Omental fat pad (tissue), 4 donors: ENCODE data around the gene RGS6. TPM values are rescaled to one million over a fixed set of nuclear protein-coding genes. Genes with fewer than 3 reads are reported as not detected.

Source experiments
- ATAC-seq: fragments of 150-250 bp; one replicate; pipeline ENCODE4 v1.9.1; 2016; ENCODE audit warnings: mild to moderate bottlenecking, moderate library complexity; ENCODE audit not compliant: low FRiP score
- DNase-seq: peaks from one replicate; pipeline ENCODE4 v3.0.0-alpha.2; 2019; ENCODE audit warnings: low spot score
- total RNA-seq, 4 donors: library from RNA; depleted of rRNA; stranded (reverse); fragments of >200 nt; gene quantifications; one replicate each; pipeline ENCODE4 v1.1.0, GENCODE V29; 2016
- TF ChIP-seq, protein P1 (sequence below), 3 donors: fragments of 450-650 bp; IDR thresholded peaks; one replicate each; pipeline ENCODE4 v1.5.1; 2016 to 2017; ENCODE audit warnings: antibody characterized with exemption in 3 of 3, mild to moderate bottlenecking in 3 of 3, moderate library complexity in 2 of 3

The RGS6 gene
- total RNA-seq, 4 donors from 2014 or later = 5.2 to 27.3 (median 6.9) TPM

DNA sequence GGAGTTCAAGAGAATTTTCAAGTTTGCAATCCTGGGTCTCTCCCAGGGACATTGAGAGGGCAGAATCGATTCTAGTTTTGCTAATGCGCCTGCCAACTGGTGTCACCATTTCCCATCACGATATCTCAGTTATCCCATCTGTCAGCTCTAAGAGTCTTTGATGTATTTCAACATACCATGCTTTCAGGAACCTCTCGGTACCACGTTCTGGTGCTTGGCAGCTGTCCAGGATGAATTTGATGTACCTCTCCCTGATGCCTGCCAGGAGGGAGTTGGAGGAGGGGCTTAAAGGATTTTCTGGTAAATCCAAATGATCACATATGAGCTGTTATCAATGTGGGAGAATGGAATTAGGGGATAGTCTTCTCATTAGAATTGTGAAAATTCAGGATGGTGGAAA lies 332.5 kb downstream of the RGS6 start:
- ATAC-seq (no peak), DNase-seq (no peak)
- TF ChIP-seq, protein P1, sequence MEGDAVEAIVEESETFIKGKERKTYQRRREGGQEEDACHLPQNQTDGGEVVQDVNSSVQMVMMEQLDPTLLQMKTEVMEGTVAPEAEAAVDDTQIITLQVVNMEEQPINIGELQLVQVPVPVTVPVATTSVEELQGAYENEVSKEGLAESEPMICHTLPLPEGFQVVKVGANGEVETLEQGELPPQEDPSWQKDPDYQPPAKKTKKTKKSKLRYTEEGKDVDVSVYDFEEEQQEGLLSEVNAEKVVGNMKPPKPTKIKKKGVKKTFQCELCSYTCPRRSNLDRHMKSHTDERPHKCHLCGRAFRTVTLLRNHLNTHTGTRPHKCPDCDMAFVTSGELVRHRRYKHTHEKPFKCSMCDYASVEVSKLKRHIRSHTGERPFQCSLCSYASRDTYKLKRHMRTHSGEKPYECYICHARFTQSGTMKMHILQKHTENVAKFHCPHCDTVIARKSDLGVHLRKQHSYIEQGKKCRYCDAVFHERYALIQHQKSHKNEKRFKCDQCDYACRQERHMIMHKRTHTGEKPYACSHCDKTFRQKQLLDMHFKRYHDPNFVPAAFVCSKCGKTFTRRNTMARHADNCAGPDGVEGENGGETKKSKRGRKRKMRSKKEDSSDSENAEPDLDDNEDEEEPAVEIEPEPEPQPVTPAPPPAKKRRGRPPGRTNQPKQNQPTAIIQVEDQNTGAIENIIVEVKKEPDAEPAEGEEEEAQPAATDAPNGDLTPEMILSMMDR (IDR thresholded peaks at IDR 0.05) = no peak

- DNase-seq = no peak
- no peak for ATAC-seq
- TF ChIP-seq, protein P1 (IDR thresholded peaks at IDR 0.05) = no peak
Measured at GRCh38 chr14:72270147-72270727, 338.0 kb downstream of the RGS6 start.

- DNase-seq = no peak
- no peak for ATAC-seq
- TF ChIP-seq, protein P1 (IDR thresholded peaks at IDR 0.05) = no peak
Measured at GRCh38 chr14:72270749-72271148, 338.5 kb downstream of the RGS6 start.

- ATAC-seq (no peak), DNase-seq (no peak)
- TF ChIP-seq, protein P1 (IDR thresholded peaks at IDR 0.05) = no peak
Measured at GRCh38 chr14:72275242-72275641, 343.0 kb downstream of the RGS6 start.

- no peak for ATAC-seq
- DNase-seq = no peak
- TF ChIP-seq, protein P1 (IDR thresholded peaks at IDR 0.05) = no peak
Measured at GRCh38 chr14:72278316-72278715, 346.1 kb downstream of the RGS6 start.

GRCh38 chr14:72284176-72284575 lies 351.9 kb downstream of the RGS6 start:
- TF ChIP-seq, protein P1 (IDR thresholded peaks at IDR 0.05) = no peak
- DNase-seq (no peak), ATAC-seq (no peak)

- DNase-seq (no peak), ATAC-seq (no peak)
- TF ChIP-seq, protein P1 (IDR thresholded peaks at IDR 0.05) = no peak
Measured at GRCh38 chr14:72290241-72290640, 358.0 kb downstream of the RGS6 start.
